Stimulated activated CD8-positive, alpha-beta memory T cell treated with anti-CD3 and anti-CD28 coated beads, Interleukin-4, amount 100 ng/mL, for 1 hour (primary cell): ENCODE data around the gene CYP2S1.
"Not testable (repeated sequence)": the region's sequence is repeated elsewhere in the genome, so short reads cannot be mapped to it uniquely, and the experiment has no call there.

Source experiments
- DNase-seq, 2 donors: peaks; one replicate each; pipeline ENCODE4 v3.0.0-alpha.2; 2020; ENCODE audit warnings: low read depth in 2 of 2, low spot score in 1 of 2

Gene CYP2S1

DNA sequence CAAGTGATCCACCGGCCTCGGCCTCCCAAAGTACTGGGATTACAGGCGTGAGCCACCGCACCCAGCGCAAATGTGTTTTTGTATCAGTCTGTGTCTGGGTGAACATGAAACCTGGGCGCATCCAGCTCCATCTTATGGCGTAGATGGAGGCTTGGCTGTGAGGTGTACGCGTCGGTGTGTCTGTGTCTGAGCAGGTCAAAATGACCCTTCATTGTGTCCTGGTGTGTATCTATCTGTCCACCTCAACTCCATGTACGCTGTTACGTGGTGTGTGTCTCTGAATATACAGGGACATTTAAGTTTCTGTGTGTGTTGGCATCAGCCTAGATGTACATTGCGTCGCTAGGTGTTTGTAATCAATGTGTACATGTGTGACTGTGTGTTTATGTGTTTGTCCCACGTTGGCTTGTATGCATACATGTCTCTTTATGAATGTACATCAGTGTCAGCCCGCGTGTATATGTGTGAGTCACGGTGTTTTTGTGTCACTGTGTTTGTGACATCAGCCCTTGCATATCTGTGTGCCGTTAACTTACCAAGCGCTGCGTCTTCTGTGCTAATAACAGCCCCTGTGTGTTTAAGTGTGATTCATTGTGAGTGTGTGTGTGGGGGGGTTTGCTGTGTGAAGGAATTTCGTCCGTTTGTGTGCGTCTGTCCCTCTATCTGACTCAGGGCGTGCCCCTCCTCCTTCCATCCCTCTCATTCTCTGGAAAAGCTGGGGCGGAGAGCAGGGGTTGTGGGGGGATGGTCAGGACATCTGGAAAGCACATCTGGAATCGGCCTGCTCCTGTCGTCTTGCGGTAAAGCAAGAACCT lies 32.4 kb downstream of the CYP2S1 start:
- DNase-seq: no peak

DNA sequence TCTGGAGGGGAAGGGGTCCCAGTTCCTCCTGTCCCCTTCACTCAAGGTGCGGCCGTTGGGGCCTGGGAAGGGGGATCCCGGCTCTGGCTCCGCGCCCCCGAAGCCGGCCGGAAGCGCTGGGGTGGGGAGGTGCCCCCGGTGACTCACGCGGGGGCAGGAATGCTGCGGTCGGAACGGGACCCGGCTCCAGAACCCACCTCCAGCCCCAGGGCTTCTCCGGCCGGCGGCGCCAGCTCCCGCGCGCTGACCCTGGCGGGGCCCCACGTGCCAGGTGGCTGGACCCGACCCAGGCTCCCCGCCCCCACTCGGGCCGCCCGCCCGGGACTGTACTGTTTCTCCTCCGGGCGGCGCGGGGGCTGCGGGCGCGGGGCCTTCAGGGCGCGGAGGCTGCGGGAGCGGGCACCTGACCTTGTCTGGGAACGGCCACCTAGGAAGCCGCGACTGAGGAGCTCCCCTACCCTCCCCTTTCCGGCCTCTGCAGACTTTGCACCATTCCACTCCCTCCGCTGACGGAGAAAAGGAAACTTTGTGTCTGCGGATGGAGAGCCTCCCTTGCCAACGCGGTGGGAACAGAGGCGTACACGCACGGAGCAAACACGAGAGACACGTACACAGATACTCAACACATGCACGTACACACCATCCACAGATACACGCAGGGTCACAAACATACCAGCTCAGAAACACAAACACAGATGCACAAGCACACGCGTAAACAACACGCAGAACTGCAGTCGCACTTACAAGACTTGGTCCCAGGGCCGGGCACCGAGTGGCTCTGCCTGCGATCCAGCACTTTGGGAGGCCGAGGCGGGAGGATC lies 33.2 kb downstream of the CYP2S1 start:
- no peak for DNase-seq

DNA sequence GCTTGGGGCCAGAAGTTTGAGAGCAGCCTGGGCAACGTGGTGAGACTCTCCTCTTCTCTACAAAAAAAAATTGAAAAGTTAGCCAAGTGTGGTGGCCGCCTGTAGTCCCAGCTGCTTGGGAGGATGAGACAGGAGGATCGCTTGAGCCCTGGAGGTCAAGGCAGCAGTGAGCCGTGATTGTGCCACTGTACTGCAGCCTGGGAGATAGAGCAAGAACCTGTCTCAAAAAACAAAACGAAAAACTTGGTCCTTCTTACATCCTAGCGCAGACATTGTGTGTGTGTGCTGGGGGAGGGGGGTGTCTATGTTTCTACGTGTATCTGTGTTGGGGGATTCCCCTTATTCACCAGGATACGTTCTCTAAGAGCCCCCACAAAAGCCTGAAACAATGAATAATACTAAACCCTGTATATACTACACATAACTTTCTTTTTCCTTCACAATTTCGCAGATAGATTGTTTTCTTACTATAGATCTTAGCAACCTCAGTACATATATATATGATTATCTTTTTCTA lies 33.9 kb downstream of the CYP2S1 start:
- no peak for DNase-seq

DNA sequence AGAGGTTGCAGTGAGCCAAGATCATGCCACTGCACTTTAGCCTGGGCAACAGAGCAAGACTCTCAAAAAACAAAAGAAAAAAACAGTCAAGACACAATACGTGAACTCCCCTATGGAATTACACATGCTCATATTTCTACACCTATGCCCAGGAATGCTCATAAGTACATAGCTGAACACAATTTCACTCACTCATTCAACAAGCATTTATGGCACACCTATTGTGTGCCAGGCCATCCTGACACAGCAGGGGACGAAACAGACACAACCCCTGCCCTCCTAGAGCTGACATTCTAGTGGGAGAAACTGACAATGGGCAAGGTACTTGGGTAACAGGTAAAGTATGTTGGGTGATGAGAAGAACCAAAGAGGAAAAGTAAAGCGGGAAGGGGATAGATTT lies 35.5 kb downstream of the CYP2S1 start:
- no peak for DNase-seq

DNA sequence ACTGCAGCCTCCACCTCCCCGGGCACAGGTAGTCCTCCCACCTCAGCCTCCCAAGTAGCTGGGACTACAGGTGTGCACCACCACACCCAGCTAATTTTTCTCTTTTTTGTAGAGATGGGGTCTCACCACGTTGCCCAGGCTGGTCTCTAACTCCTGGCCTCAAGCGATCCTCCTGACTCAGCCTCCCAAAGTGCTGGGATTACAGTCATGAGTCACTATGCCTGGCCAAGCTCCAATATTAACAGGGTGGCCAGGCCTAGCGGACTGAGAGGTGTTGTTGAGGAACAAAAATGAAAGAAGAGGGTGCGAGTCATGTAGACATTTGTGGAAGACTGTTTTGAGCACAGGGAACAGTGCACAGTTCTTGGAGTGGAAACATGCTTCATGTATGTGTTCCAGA lies 36.3 kb downstream of the CYP2S1 start:
- not testable (repeated sequence) for DNase-seq

DNA sequence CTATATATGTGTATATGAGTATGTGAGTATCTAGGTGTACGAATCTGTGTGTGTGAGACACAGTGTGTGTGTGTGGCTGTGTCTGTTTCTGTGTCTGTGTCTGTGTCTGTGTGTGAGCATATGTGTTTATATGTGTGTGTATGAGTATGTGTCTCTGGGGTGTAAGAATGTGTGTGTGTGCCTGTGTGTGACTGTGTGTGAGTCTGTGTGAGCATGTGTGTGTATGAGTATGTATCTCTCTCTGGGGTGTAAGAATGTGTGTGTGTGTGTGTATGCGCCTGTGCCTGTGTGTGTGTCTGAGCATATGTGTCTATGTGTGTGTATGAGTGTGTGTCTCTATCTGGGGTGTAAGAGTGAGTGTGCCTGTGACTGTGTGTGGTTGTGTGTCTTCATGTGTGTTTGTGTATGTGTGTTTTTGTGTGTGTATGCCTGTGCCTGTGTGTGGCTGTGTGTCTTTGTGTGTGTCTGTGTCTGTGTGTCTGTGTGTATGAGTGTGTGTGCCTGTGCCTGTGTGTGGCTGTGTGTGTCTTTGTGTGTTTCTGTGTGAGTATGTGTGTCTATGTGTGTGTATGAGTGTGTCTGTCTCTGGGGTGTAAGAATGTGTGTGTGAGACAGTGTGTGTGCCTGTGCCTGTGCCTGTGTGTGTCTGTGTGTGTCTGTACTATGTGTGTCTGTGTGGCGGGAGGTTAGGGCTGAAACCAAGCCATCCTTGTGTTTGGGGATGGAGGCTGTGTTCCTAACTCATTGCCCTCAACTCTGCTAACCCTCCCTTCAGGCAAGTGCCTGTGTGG lies 37.2 kb downstream of the CYP2S1 start:
- no peak for DNase-seq

DNA sequence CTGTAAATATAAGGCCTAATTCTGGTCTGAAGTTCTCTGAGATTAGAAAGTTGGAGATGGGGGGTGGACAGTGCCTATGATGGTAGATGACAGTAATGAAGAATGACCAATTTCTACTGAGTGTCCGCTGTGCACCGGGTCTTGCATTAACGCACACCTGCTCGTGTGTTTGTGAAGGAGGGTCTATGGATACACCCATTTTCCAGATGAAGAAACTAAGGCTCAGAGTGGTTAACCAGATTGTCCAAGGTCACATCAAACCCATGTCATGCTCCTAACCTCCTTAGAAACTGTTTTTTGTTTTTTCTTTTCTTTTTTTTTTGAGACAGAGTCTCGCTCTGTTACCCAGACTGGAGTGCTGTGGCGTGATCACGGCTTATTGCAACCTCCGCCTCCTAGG lies 39.7 kb downstream of the CYP2S1 start:
- DNase-seq: no peak

DNA sequence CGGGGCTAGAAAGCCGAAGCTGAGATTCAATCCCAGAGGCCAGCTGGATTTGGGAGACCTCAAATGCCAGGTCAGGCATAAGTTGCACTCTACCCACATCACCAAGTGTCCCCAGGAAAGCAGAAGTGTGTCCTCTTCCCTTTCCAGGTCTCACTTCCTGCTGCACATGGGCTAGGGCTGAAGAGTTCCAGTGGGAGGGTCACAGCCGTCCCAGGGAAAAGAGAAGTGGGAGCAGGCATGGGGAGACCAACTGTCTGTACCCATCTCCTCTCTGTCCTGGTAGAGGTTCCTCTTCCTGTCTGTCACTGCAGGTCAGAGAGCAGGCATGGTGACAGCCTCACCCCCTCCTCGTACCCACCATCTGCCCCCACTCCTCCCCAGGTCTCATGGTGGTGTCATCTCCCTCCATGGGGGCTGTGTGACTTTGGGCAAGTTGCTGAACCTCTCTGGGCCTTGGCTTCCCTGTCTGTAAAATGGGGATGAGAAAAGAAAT lies 40.8 kb downstream of the CYP2S1 start:
- DNase-seq: no peak

DNA sequence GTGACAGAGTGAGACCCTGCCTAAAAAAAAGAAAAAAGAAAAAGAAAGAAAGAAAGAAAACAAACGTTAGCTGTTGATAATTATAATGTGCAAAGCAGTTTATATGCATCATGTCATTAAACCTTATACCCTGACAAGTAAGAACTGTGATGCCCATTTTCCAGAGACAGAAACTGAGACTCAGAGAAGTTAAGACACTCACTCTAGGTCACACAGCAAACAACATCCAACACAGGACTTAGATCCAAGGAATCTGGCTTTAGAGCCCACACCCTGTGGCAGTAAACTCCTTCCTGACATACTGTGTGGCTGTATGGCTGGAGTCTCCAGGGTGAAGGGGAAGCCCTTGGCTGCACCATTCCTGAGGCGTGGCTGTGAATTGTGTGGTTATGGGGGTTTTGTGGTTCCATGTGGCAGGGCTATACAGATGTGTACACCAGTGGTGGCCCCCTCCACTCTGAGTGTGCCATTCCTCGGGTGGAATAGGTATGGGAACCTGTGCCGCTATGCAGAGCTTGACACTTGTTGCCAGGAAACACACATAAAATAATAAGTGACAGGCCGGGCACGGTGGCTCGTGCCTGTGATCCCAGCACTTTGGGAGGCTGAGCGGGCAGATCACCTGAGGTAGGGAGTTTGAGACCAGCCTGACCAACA lies 41.6 kb downstream of the CYP2S1 start:
- no peak for DNase-seq

DNA sequence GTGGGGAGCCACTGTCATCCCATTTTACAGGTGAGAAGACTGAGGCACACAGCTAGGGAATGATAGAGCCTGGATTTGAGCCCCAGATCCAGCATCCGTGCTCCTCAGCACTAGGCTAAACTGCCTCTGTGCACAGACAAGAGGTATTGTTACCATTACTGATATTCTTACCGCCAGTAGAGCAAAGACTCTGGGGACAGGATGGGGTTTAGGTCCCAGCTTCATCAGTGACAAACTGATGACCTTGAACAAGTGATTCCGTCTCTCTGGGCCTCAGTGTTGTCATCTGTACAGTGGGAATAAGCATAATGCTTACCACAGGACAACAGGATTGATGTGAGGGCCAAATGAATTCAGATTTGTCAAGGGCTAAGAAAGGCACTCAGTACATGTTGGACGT lies 42.5 kb downstream of the CYP2S1 start:
- no peak for DNase-seq

DNA sequence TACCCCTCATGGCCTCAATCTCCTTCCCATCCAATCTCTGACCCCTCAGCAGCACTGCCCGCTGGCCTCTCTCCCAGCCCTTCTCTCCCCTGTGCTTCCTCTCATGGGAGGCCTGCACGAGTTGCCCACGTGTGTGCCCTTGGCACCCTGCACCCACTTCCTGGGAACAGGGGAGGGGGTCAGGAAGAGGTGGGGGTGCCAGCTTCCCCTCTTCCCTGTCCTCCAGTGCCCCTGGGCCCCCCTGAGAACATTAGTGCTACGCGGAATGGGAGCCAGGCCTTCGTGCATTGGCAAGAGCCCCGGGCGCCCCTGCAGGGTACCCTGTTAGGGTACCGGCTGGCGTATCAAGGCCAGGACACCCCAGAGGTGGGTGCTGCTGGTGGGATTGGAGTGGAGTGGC lies 45.2 kb downstream of the CYP2S1 start:
- no peak for DNase-seq

DNA sequence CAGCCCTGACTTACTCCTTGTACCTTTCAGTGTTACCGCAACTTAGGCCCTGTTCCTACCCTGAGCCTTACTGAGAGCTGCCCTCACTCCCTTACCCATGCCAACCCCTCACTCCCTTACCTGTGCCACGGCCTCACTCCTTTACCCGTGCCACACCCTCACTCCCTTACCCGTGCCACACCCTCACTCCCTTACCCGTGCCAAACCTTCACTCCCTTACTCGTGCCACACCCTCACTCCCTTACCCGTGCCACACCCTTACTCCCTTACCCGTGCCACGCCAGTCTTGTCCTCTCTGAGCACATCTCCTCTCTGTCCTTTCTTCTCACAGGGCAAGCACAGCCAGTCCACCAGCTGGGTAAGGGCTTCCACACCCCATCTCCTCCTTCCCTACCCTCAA lies 46.3 kb downstream of the CYP2S1 start:
- no peak for DNase-seq

DNA sequence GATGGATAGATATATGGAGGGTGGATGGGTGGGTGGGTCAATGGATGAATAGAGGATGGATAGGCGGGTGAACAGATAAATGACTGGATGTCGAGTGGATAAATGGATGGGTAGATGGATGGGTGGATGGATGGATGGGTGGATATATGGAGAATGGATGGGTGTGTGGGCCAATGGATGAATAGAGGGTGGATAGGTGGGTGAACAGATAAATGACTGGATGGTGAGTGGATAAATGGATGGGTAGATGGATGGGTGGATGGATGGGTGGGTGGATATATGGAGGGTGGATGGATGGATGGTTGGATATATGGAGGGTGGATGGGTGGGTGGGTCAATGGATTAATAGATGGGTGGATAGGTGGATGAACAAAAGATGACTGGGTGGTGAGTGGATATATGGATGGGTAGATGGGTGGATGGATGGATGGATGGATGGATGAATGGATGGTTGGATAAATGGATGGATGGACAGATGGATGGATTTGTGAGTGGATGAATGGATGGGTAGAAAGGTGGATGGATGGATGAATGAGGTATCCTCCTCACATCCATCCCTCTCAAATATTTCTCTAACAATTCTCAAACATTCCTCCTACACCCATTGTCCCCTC lies 47.0 kb downstream of the CYP2S1 start:
- DNase-seq: no peak

DNA sequence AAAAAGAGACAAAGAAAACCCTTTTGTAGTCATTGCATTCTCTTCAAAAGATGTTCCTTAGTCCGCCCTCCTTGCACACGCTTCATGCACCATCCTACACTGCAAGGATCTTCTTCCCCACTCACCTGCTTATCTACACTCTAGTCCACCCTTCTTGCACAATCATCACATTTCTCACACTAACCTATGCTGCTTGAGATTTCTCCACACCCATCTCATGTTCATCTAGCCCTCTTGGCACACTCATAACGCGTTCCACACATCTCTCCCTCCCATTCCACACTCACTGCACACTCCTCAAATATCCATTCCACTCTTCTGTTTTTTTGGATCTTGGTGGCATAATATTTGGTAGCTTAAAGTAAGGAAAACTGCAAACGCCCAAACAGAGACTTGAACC lies 48.8 kb downstream of the CYP2S1 start:
- DNase-seq: no peak

DNA sequence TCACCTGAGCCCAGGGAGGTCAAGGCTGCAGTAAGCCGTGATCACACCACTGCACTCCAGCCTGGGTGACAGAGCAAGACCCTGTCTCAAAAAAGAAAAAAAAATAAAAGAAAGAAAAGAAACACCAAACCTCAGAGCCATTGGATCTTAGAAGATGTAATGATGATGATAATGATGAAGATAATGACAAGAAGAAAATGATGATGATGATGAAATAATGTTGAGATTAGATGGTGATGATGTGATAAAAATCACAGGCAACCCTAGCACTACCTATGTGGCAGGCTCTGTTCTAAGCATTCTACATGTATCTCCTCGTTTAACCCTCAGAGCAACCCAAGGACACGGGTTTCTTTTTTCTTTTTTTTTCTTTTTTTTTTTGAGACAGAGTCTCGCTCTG lies 51.1 kb downstream of the CYP2S1 start:
- no peak for DNase-seq

DNA sequence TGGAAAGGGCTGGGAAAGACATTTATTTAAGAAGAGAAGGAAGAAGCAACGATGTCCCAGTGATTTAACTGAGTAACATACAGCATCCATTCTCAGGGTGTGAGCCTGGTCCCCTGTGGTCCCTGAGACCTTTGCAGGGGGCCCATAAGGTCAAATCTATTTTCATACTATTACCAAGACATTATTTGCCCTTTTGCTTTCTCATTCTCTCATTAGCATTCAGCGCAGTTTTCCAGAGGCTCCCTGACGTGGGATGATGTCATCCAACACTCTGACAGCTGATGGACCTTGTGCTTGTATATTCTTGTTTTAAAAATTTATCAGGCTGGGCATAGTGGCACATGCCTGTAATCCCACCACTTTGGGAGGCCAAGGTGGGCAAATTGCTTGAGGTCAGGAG lies 52.8 kb downstream of the CYP2S1 start:
- no peak for DNase-seq

DNA sequence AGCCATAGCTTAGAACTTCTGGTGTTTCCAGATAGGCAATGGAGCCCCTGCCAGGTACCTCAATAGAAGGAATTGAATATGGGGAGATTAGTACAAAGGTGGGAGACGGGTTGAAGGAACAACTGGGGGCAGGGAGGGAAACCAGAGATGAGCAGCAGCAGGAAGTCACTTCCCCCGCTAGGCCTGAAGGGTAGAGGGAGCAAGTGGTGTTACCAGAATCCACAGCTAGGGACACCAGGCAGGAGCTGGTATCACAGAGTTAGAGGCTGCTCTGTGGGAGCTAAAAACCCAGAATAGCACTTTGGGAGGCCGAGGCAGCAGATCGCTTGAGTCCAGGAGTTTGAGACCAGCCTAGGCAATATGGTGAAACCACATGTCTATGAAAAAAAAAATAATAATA lies 55.9 kb downstream of the CYP2S1 start:
- no peak for DNase-seq

DNA sequence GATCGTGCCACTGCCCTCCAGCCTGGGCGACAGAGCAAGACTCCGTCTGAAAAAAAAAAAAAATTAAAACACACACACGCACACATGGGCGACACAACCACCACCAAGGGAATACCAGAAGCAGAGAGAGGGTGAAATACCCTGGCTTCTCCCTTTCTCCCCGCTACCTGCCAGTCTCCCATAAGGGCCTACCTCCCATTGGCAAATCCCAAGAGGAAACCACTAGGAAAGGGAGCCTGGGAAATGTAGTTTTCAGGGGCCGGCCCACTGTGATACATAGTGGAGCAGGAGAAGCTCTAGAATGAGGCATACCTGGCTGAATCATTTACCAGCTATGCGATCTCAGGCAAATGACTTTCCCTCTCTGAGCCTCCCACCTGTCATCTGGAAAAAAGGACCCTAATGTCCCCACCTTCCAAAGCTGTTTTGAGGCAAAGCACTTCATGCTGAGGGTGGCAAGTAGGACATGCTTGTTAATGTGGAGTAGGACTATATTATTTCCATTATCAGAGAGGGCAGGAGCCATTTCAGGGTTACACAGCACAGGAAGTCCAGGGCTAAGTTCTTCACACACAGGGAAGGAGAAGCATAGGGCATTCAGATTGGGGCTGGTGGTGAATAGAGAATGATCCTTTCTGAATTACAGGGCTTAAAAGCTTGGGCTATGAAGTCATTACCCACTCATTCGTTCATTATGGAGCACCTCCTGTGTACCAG lies 56.8 kb downstream of the CYP2S1 start:
- DNase-seq: no peak

DNA sequence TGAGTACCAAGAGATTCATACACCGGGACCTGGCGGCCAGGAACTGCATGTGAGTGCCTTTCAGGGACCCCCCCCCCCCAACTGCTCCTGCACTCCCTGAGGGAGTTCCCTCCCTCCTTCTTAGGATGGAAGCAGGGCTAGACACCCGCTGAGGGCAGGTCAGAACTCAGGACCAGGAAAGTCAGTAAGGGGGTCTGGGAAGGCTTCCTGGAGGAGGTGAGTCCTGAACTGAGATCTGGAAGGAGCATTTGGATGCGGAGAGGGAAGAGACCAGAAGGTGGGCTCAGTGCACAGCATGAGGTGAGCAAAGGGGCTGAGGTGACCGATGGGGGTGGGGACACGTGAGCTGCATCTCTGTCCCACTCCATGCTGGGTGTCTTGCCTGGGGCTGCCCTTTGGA lies 60.6 kb downstream of the CYP2S1 start:
- DNase-seq: no peak

DNA sequence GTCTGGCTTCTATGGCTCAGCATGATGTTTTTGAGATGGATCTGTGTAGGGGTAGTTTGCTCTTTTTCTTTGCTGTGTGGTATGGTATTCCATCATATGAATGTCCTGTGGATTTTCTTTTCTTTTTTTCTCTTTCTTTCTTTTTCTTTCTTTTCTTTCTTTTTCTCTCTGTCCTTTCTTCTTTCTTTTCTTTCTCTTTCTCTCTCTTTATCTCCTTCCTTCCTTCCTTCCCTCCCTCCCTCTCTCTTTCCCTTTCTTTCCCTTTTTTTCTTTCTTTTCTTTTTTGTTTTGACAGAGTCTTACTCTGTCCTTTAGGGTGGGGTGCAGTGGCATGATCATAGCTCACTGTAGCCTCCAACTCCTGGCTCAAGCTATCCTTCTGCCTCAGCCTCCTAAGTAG lies 62.2 kb downstream of the CYP2S1 start:
- DNase-seq: no peak
